ENCODE data around the gene KRTAP3-1. TPM values are rescaled to one million over a fixed set of nuclear protein-coding genes. Genes with fewer than 3 reads are reported as not detected.

Gene KRTAP3-1
- total and polyA plus RNA-seq, 2 donors (not counting 3 experiments of a cell fraction or from before 2014, with no cell fraction given) = not detected

DNA sequence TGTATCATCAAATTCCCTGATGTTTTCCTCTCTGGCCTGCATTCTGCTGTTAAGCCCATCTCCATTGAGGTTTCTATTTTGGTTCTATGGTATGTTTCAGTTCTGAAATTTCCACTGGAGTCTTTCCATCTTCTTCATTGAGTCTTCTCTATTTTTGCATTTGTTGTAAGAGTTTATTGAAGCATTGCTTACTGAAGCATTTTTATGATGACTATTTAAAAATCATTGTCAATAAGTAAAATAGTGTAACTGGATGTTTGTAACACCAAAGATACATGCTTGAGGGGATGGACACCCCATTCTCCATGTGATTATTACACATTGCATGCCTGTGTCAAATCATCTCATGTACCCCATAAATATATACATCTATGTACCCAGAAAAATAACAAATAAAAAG is 33.4 kb downstream of the KRTAP3-1 start:
- Histone ChIP-seq H4K20me1 (replicated peaks; ENCODE audit: control insufficient read depth, extremely low read depth, insufficient read depth, low read length) (no peaks in the 10 kb centered on the region), H3K36me3 (ENCODE audit: control insufficient read depth in 2 of 2, extremely low read depth in 1 of 2, insufficient read depth in 2 of 2, low read length in 2 of 2) (no peaks in the 10 kb centered on the region), H3K9me3 (replicated peaks; ENCODE audit: control insufficient read depth, insufficient read depth, low read length) (no peaks in the 10 kb centered on the region), H3K27me3 (ENCODE audit: control insufficient read depth in 2 of 2, insufficient read depth in 2 of 2, low read length in 2 of 2) (peaks cover 0 to 3% of the 10 kb centered on the region in 2 experiments), H3K9ac (replicated peaks; ENCODE audit: extremely low read depth, insufficient read depth, low read length) (no peak overlapping the region), H3K4me1 (ENCODE audit: control insufficient read depth, extremely low read depth, insufficient read depth, low read length) (no peaks in the 10 kb centered on the region), H3K27ac (ENCODE audit: insufficient read depth, low read depth, low read length) (no peak overlapping the region), H3K9me1 (replicated peaks; ENCODE audit: control insufficient read depth, extremely low read depth, insufficient read depth, low read length) (no peaks in the 10 kb centered on the region), H2AFZ (ENCODE audit: low read depth, low read length) (no peak overlapping the region), H3K4me3 (replicated peaks in 1 of 3; ENCODE audit: insufficient read depth in 1 of 3, low read depth in 1 of 3, low read length in 3 of 3) (no peak overlapping the region), H3K4me2 (ENCODE audit: insufficient read depth, low read length) (no peak overlapping the region), H3K79me2 (ENCODE audit: control insufficient read depth, insufficient read depth, low read length) (no peaks in the 10 kb centered on the region)
- CTCF ChIA-PET = no interaction called here
- intact Hi-C loops (cut with micrococcal nuclease) (no loop called here), dilution Hi-C loops (cut with MboI; ENCODE audit: extremely low pct_ligation_motif_present, low sequenced_read_pairs) (no loop called here)
- DNase-seq (ENCODE audit: low read depth, low spot score) (no peak), FAIRE-seq (no peak)
- no TSS peak for BruUV-seq (replicated peaks)
- POLR2A ChIA-PET = no interaction called here
- TF ChIP-seq EZH2 (IDR thresholded peaks at IDR 0.05; ENCODE audit: borderline replicate concordance, low read depth, low read length, severe bottlenecking) (no peak), POLR2A (IDR thresholded peaks at IDR 0.05; ENCODE audit: low read depth, low read length) (no peak), GATA2 (IDR thresholded peaks at IDR 0.05; ENCODE audit: insufficient read depth, insufficient read length, low read depth, low read length) (no peak), JUN (IDR thresholded peaks at IDR 0.05; ENCODE audit: borderline replicate concordance, insufficient read depth, insufficient read length, low read depth) (no peak), MYC (IDR thresholded peaks at IDR 0.05; ENCODE audit: low read depth, low read length) (no peak), FOS (IDR thresholded peaks at IDR 0.05; ENCODE audit: borderline replicate concordance, insufficient read depth, low read length) (no peak), POLR2AphosphoS5 (IDR thresholded peaks at IDR 0.05; ENCODE audit: insufficient read depth, low read depth, low read length) (no peak)
- TF ChIP-seq, protein P1, sequence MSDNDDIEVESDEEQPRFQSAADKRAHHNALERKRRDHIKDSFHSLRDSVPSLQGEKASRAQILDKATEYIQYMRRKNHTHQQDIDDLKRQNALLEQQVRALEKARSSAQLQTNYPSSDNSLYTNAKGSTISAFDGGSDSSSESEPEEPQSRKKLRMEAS (IDR thresholded peaks at IDR 0.05; ENCODE audit: insufficient read depth, insufficient read length) = no peak
- TF ChIP-seq, protein P2, sequence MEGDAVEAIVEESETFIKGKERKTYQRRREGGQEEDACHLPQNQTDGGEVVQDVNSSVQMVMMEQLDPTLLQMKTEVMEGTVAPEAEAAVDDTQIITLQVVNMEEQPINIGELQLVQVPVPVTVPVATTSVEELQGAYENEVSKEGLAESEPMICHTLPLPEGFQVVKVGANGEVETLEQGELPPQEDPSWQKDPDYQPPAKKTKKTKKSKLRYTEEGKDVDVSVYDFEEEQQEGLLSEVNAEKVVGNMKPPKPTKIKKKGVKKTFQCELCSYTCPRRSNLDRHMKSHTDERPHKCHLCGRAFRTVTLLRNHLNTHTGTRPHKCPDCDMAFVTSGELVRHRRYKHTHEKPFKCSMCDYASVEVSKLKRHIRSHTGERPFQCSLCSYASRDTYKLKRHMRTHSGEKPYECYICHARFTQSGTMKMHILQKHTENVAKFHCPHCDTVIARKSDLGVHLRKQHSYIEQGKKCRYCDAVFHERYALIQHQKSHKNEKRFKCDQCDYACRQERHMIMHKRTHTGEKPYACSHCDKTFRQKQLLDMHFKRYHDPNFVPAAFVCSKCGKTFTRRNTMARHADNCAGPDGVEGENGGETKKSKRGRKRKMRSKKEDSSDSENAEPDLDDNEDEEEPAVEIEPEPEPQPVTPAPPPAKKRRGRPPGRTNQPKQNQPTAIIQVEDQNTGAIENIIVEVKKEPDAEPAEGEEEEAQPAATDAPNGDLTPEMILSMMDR (IDR thresholded peaks at IDR 0.05; ENCODE audit: extremely low read depth in 1 of 2, insufficient read depth in 1 of 2, low read depth in 1 of 2, low read length in 2 of 2) = no peak
